Left renal cortex interstitium (tissue), 4 donors: ENCODE results near the gene WFDC1. TPM values are rescaled to one million over a fixed set of nuclear protein-coding genes. Genes with fewer than 3 reads are reported as not detected.
A peak's percentile ranks its signal among the peaks of the same experiment; 100 is the strongest.

Experiments used
- DNase-seq, 4 donors: peaks; one replicate each; pipeline ENCODE4 v3.0.0-alpha.2; 2013; ENCODE audit warnings: low read depth in 4 of 4, low spot score in 2 of 4, missing footprints in 1 of 4
- polyA plus RNA-seq, 4 donors: library from polyadenylated mRNA; unstranded; fragments of 120-200 nt; gene quantifications; one replicate each; pipeline ENCODE4 v1.2.1, GENCODE V29; 2013; ENCODE audit not compliant: insufficient read length in 4 of 4

The WFDC1 gene
- polyA plus RNA-seq, 4 donors: 3.1 to 4.3 (median 3.6) TPM

DNA sequence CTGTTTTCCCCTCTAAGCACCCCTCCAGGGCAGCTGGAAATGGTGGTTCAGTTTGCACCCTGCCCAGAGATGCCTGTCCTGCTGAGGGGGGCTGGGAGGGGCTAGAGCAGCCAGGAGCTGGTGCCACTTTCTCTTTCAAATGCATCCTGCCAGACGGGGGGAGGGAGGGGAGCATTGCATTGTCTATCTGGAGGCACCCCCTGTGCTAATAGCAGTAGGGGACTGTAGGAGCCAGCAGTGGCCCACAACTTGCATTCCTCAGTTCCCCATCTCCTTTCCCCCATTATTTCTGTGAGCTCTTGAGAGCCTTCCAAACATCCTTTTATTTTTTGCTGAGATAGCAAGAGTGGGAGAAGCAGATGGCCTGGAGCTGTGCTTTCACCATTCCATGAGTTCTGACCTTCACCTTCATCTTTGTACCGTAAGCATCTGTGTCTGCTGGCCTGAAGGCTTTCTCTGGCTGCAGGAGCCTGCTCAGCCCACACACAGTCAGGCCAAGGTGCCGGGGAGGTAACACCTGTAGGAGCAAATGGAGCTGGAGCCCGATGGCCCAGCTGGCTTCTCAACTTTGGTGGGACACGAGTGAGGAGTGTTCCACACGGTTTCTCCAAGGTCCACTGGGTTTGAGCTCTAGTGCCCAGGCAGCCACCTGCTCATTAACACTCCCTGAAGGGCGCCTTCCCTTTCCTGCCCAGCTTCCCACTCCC, 5.2 kb downstream of the WFDC1 start:
- DNase-seq: no peak

DNA sequence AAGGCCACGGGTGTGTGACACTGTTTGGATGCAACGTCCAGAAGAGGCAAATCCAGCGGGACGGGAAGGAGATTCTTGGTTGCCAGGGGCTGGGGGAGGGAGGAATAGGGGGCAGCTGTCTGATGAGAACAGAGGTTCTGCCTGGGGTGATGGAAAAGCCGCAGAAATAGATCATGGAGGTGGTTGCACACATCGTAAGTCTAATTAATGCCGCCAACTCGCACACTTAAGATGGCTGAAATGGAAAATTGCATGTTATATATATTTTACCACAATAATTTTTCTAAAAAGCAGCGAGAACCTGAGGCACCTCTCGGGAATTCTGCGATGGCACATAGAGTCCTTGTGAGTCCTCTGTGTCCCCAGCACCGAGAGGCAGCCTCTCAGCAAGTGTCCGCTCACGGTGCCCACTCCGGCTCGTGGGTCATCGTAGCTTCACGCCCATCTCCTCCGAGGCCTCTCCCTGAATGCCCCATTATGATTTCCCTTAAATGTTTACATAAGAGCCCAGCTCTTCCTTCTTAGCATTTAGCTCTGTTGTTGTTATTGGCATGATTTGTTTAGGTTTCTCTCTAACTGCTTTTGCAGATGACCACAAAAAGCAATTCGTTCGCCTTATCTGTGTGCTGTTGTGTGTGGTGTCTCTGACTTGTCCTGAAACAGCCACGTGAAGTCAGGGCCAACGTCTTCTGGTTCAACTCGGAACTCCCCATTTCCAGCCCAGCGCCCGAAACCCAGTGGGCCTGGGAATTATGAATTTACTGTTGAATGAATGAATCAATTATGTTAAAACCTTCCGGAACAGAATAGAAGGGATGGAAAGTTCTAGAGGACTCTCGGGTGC, 7.7 kb downstream of the WFDC1 start:
- DNase-seq: no peak

DNA sequence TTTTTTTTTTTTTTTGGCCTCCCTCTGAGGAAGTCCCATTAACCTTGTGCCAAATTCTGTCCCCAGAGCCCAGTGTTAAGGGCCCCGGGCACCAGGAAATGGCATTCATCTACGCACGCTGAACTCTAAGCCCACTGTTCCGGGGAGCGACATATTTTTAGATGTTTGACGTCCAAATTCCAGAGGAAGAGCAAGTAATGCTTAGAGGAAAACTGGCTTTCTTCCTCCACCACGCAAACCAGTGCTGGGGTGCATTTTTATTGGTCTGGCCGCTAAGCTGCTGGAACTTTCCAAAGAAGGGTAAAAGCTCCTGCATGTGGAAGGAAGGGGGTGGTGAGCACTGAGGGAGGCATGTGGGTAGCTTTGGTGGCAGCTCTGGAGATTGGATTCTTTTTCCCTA, 8.3 kb downstream of the WFDC1 start:
- DNase-seq: no peak

DNA sequence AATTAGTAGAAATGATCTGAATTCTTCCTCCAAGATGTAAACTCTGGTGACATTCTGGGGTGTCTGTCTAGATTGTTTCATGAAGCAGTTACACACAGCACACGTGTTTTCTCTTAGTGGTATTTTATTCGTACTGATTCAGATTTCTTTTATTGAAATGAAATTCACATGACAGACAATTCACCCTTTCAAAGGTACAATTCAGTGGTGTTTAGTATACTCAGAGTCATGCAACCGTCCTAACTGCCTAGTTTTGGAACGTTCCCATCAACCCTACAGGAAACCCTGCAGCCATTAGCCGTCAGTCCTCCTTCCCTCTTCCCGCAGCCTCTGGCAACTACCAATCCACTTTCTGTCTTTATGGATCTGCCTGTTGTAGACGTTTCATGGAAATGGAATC, 8.8 kb downstream of the WFDC1 start:
- DNase-seq: no peak

DNA sequence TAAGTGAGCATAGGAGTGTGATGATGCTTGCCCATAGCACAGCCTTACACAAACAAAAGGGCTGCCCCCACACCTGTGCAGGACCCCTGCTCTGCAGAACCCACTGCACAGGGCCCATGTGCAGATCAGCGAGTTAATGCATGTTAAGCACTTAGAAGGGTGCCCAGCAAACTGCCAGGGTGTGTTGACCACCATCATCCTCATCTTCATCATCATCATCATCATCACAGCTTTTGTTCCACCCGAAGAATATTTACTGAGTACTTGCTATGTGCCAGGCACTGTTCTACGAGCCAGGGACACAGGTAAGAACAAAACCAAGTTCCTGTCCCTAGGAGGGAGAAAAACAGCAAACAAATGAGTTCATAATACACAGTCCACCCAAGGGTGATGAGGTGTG, 11.9 kb downstream of the WFDC1 start:
- DNase-seq: no peak

DNA sequence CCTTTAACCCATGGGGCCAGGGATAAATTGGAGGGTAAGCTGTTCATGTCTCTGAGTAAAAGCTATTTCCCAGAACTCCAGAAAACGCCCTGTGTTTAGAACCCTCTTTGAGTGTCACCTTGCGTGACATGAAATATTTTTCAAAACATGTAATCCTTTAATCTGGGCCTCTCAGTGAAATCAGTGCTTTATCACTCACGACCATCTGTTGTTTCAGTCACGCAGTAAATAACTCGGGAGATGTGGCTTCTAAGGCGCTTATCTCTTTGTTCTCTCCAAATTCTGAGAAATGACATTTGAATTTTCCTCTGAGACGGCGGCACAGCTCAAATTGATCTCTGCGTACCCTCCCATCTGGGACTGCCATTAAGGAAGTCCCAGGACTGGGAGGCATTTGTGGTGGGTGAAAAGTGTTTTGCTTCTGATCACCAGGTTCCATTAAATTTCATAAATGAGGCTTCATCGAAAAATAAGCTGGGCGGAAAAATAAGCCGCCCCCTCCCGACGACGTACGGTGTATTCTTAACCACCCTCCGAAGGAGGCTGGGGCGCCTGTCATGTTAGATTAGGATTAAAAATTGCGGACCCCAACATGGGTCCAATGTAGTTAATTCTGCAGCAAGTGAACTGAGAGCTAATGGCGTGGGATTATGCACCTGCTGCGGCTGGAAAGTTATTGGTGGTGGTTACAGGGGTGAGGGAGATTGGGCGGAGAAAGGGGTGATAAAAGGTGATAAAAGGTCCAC, 12.7 kb downstream of the WFDC1 start:
- no peak for DNase-seq

DNA sequence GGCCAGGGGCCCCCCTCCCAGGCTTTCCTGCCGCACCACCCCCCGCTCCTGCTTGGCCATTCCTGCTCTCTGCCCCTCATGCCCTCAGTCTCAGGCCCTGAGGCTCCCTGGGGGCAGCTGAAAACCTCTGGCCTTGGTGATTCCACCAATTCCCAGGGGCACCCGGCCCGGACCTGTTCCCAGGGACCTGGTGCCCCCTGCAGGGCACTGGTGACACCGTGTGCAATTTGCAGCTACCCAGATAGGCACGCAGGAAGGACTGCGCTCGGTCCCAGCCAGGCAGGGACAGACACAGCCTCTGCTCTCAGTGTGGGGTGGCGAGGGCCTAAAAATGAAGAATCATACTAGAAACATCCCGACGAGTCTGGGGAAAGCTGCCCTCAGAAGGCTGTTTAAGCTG, 13.4 kb downstream of the WFDC1 start:
- DNase-seq: peak in 1 of 4 donors; percentile 42

DNA sequence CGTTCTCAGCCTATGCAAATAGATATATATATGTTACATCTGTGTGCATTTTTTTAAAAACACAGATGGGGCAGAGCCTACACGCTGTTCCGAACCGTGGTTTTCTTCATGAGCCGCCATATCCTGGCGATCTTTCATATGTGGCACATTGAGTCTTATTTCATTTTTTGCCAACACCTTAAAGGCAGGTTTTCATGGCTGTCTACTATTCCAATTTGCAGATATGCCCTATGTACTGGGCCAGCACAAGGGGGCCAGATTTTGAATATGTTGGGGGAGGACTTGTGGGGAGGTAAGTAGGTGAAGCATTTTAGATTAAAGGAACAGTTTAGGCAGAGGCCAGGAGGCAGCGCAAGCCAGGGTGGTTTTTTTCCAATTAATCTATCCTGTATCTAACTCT, 16.0 kb downstream of the WFDC1 start:
- DNase-seq: no peak

DNA sequence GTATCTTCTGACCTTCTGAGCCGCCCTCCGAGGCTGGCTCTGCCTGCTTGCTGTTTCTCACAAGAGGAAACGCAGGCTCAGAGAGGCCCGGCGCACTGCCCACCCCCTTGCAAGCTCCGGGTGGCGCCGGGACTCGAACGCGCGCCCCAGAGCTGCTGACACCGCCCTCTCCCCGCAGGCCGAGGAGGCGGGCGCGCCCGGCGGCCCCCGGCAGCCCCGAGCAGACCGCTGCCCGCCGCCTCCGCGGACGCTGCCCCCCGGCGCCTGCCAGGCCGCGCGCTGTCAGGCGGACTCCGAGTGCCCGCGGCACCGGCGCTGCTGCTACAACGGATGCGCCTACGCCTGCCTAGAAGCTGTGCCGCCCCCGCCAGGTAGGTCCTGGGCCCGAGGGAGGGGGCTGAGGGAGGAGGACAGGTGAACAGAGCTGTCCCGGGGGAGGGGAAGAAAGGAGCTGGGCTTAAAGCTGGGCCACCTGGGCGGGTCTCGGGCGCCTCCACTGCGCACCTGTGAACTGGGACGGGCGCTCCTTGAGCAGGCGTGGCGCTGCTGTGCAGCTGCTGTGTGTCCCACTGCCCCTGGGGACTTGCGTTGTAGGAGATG, 18.2 kb downstream of the WFDC1 start:
- no peak for DNase-seq

DNA sequence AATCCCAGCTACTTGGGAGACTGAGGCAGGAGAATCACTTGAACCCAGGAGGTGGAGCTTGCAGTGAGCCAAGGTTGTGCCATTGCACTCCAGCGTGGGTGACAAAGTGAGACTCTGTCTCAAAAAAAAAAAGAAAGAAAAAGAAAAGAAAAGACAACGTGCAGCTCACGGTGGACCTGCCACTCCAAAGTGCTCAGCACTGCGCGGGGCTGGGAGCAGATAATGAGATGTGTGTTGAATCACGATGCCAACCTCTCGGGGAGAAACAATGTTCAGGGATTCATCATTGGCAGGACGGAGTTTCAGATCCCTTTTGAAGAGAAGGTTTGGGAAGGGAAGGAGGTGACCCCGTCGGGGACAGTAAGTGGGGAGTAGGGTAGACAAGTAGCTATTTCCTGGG, 19.2 kb downstream of the WFDC1 start:
- no peak for DNase-seq

DNA sequence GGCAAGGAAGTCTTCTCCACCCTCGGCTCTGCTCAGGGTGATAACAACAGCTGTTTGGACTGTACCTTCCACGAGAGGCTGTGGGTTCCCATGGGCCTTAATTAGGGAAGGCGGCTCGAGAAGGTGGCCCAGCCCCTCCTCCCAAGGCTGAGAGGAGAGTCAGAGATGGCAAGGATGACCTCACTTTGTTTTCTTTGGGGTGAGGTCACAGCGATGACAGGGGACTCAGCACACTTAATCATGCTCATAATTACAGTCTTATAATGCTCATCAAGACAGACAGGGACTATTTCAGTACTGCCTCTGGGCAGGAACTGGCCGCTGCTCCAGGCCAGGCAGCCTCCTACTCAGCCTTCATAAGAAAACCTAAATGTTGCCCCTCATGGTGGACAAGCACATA, 19.7 kb downstream of the WFDC1 start:
- no peak for DNase-seq

DNA sequence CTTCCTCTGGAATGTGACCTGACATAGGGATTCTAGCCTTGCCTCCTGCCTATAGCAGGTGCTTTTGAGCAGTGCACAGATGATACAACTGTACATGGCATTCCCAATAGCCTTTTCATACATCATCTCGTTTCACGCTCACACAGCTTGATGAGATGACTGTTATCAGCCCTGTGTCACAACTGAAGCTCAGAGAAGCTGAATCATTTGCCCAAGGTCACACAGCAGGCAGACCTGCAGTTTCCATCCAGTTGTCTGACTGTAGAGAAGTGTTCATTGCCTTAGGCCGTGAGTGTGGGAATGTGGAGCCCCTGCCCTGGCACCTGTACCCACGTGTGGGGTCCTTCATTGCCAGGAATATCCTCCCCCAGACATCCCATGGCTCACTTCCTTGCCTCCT, 20.1 kb downstream of the WFDC1 start:
- DNase-seq: no peak

DNA sequence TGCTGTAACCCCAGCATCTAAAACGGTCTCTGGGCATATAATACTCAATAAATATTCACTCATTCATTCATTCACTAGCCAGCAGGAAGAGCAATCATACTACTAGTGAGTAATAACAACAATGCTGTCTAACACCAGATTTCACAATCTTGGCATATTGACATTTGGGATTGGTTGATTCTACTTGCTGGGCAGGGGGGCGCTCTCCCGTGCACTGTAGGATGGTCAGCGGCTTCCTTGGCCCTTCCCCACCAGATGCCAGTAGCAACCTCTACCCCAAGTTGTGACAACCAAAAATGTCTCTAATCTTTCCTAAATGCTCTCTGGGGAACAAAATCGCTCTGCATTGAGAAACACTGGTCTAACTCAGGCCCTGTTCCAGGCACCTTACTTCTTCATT, 20.7 kb downstream of the WFDC1 start:
- DNase-seq: no peak

DNA sequence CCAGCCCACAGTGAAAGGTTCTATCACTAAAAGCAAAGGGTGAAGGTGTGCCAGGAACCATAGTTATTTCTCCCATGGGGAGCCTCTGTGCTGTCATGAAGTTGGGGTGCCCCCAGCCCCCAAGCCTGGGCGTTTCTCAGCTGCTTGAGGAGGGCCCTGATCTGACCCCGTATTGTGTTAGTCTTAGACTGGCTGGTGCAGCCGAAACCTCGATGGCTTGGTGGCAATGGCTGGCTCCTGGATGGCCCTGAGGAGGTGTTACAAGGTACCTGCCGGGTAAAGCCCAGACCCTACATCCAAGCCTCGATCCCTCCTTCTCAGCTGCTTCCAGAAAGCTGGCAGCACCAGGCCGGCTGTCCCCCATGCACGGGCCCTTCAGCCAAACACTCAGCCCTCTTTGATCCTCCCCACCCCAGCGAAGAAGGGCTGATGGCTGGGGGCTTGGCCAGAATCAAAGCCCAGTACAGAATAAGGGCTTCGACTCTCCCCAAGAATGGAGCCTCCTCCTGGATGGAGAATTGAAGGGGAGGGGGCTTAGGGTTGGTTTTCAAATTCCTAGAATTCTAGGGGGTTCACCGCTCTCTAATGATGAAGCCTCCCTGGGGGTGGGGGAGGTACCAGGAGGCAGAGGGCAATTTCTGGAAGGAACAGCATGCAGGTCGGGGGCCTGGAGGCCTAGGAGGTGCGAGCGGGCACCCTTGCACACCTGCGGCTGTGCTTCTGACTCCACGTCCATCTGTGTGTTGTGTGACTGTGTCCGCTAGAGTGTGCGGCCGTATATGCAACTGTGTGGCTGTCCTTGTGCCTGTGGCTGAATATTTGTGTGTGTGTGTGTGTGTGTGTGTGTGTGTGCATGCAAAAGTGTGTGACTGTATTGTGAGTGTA, 23.7 kb downstream of the WFDC1 start:
- no peak for DNase-seq

DNA sequence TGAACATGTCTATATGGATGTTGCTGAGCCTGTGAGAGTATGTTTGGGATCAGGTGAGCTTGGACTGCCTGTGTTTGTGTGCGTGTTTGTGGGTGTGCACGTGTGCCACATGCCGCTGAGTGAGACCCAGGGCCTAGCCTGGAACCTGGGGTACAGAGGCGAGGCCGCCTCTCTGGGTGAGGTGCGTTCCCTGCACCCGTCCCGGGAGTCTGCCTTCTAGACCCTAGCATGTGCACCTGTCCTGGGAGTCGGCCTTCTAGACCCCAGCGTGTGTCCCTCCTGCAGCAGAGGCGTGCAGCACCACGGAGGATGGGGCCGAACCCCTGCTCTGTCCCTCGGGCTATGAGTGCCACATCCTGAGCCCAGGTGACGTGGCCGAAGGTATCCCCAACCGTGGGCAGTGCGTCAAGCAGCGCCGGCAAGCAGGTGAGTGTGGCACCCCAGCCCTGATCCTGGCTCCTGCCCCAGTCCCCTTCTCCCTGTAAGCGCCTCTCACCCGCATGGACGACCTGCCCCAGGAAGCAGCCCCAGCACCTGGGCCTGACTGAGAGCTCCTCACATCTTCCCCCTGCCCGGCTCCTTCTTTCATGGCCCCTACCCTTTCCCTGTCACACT, 24.6 kb downstream of the WFDC1 start:
- no peak for DNase-seq

DNA sequence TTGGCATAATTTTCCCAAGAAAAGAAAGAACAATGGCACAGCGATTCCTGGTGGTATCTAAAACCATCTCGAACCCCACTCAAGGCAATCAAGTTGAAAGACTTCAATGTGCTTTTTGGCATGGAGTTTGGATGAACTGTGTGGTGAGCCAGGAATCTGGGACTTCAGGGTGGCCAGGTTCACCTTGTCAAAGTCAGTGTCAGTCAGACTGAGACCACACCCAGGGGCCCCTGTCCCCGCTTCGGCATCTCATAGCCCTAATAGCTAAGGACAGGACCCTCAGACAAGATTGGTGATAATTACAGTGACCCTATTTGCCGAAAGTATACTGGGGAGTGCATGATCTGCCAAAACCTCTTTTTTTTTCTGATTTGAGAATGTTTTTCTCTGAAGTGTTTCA, 25.8 kb downstream of the WFDC1 start:
- DNase-seq: no peak

DNA sequence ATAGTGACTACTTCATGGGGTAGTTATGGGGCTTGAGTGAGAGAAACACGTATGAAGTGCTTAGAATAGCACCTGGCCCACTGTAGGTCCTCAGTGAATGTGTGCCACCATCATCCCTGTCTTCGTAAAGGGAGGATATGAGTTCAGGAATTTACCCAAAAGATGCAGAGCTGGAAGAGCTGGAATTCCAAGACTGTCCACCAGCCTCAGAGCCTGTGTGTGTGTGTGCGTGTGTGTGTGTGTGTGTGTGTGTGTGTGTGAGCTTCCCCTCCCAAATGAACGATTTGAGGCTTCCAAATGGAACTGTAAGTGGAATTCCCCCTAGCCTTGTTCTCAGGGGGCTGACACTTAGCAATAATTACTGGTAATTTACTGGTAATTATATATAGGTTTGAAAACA, 27.3 kb downstream of the WFDC1 start:
- no peak for DNase-seq

DNA sequence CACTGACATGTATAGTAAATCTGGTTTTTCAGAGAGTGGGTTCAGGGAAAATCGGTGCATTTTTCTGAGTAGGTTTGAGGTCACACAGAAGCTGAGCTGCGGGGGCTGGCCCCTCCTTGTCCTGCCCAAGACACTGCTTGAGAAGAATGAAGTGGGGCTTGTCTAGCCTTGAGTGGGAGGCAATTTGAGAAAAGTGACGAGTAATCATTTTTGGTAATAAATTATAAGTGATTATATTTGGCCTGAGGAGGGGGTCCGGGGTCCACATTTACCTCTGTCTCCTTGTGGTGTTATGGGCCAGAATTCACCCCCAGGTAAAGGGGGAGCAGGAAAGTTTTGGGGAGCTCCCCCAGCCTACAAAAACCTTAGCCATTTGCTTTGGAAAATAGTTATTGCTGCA, 28.1 kb downstream of the WFDC1 start:
- no peak for DNase-seq

DNA sequence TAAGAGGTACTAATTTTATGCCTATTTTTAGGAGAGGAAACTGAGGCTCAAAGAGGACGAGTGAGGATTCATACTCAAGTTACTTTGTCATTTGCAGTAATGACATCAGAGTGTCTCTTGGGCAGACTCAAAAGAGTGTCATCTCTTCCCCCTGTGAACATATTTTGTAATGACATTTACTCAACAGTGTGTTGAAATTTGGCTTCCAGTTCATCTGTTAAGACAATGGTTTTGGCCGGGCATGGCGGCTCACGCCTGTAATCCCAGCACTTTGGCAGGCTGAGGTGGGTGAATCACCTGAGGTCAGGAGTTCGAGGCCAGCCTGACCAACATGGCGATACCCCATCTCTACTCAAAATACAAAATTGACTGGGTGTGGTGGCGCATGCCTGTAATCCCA, 28.9 kb downstream of the WFDC1 start:
- DNase-seq: no peak
